Neural progenitor cell (in vitro differentiated cells): ENCODE data around the gene RBFOX1.

Experiments
- EZH2phosphoT487 ChIP-seq: fragments of 200-600 bp; sonication (generic); IDR thresholded peaks from 2 replicates; pipeline ENCODE4 v1.6.1; 2017; ENCODE audit warnings: antibody characterized with exemption
- TF ChIP-seq, protein P1 (sequence below): fragments of 200-600 bp; sonication (generic); IDR thresholded peaks from 2 replicates; pipeline ENCODE4 v1.5.1; 2017; ENCODE audit warnings: antibody characterized with exemption, mild to moderate bottlenecking

DNA sequence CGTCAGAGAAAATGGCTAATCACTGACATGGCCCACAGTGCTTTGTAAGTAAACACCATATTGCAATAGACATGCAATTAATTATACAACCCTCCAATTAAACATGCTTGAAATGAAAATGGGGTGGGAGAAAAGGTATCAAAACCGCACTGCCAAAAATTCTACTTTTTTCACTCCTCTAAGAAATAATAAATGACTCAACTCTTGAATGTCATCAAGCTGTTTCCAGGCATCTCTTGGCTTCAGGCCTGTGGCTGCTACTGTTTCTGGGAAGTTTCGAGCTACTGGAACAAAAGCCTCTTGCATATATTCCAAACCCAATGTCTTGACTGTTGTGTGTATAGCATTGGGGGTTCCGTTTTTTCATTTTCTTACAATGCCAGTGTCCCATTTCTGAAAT is 412.6 kb downstream of the RBFOX1 start:
- TF ChIP-seq, protein P1, sequence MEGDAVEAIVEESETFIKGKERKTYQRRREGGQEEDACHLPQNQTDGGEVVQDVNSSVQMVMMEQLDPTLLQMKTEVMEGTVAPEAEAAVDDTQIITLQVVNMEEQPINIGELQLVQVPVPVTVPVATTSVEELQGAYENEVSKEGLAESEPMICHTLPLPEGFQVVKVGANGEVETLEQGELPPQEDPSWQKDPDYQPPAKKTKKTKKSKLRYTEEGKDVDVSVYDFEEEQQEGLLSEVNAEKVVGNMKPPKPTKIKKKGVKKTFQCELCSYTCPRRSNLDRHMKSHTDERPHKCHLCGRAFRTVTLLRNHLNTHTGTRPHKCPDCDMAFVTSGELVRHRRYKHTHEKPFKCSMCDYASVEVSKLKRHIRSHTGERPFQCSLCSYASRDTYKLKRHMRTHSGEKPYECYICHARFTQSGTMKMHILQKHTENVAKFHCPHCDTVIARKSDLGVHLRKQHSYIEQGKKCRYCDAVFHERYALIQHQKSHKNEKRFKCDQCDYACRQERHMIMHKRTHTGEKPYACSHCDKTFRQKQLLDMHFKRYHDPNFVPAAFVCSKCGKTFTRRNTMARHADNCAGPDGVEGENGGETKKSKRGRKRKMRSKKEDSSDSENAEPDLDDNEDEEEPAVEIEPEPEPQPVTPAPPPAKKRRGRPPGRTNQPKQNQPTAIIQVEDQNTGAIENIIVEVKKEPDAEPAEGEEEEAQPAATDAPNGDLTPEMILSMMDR: no peak
- no peak for TF ChIP-seq EZH2phosphoT487
